ENCODE results near the gene NBDY.

Gene NBDY

DNA sequence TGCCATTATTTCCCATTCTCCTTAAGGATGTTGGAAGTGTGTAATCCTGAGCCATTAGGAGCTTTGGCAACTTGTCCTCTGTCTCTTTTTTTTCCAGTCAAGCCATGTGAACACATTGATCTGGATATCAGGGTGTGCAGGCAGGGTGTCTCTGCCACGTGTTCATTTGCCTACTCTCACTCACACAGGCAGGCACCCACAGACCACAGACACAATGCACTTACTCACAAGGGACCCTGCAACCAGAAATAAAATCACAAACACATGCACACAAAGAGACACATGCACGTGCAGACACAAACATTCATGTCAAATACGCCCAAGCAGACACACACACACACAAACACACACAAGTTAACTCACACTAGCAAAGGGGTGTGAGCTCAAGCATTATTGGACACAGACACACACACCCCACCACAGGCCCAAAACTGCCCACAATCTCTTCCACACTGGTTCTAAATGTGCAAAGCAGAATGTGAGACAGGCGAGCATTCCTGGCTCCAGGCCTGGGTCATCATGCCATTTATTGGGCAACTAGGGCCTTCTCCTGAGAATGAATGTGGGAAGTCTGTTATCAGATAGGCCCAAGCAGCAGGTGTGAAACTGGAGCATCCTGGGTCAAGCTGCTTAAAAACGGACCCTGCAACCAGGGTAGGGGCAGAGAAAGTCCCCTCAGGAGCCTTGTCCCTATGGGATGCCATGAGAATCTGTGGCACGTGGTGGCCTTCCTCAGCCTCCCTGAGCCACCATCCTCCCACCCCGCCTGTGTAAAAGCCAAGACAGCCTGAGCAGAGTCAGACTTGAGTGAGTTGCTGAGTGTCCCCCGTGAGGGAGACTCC lies 63.4 kb downstream of the NBDY start:
- TF ChIP-seq SIN3A (IDR thresholded peaks at IDR 0.05; ENCODE audit: borderline replicate concordance, insufficient read depth, low read length) (no peak), FOXP2 (optimal IDR thresholded peaks at IDR 0.05; ENCODE audit: borderline replicate concordance, extremely low read depth, extremely low read length, insufficient read depth) (no peak), TAF1 (IDR thresholded peaks at IDR 0.05; ENCODE audit: borderline replicate concordance, insufficient read depth, low read length) (no peak), POLR2AphosphoS5 (IDR thresholded peaks at IDR 0.05; ENCODE audit: low read depth, low read length) (no peak)
- TF ChIP-seq, protein P1, sequence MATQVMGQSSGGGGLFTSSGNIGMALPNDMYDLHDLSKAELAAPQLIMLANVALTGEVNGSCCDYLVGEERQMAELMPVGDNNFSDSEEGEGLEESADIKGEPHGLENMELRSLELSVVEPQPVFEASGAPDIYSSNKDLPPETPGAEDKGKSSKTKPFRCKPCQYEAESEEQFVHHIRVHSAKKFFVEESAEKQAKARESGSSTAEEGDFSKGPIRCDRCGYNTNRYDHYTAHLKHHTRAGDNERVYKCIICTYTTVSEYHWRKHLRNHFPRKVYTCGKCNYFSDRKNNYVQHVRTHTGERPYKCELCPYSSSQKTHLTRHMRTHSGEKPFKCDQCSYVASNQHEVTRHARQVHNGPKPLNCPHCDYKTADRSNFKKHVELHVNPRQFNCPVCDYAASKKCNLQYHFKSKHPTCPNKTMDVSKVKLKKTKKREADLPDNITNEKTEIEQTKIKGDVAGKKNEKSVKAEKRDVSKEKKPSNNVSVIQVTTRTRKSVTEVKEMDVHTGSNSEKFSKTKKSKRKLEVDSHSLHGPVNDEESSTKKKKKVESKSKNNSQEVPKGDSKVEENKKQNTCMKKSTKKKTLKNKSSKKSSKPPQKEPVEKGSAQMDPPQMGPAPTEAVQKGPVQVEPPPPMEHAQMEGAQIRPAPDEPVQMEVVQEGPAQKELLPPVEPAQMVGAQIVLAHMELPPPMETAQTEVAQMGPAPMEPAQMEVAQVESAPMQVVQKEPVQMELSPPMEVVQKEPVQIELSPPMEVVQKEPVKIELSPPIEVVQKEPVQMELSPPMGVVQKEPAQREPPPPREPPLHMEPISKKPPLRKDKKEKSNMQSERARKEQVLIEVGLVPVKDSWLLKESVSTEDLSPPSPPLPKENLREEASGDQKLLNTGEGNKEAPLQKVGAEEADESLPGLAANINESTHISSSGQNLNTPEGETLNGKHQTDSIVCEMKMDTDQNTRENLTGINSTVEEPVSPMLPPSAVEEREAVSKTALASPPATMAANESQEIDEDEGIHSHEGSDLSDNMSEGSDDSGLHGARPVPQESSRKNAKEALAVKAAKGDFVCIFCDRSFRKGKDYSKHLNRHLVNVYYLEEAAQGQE (IDR thresholded peaks at IDR 0.05; ENCODE audit: insufficient read depth in 1 of 2, low read depth in 2 of 2, low read length in 2 of 2) = no peak

- no peak for TF ChIP-seq SIN3A (IDR thresholded peaks at IDR 0.05; ENCODE audit: borderline replicate concordance, insufficient read depth, low read length)
- no peak for TF ChIP-seq FOXP2 (optimal IDR thresholded peaks at IDR 0.05; ENCODE audit: borderline replicate concordance, extremely low read depth, extremely low read length, insufficient read depth)
- TF ChIP-seq, protein P1 (IDR thresholded peaks at IDR 0.05; ENCODE audit: insufficient read depth in 1 of 2, low read depth in 2 of 2, low read length in 2 of 2) = no peak
- TF ChIP-seq TAF1 (IDR thresholded peaks at IDR 0.05; ENCODE audit: borderline replicate concordance, insufficient read depth, low read length) = no peak
- no peak for TF ChIP-seq POLR2AphosphoS5 (IDR thresholded peaks at IDR 0.05; ENCODE audit: low read depth, low read length)
These were observed 64.0 kb downstream of the NBDY start for GRCh38 chrX:56793112-56793430.

DNA sequence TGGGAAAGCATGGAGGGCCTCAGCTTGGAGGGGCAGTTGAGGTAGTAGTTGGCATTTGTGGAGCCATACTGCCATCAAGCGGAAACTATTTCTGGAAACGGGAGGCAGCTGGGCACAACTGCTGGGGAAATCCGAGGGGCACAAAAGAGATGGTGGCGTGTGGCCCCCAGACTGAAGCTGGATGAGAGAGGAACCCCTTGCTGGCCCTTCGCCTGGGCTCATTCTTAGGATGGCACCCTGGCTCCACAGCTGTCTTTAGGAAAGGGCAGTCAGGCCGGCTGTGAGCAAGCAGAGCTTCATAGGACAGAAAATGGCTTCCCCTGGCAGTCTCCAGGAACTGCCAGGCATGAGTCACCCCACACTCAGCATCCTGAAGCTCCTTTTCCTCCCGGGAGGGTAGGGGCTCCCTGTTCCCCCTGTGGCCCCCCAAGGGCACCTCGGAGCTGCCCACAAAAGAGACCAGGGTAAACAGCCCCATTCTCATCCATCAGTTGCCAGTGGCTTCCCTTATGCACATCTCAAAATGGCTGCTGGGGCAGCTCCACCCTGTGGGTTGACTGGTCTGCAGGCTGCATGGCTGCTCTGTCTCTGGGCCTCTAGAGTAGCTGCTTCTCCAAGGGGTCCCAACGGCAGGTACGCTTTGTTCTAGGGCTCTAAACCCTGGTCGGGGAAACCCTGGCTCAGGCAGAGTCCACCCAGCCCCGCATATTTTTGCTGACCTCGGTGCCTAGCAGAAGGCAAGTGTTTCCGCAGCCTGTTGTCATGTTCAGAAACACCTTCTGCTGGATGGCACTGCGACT lies 64.7 kb downstream of the NBDY start:
- TF ChIP-seq, protein P1 (IDR thresholded peaks at IDR 0.05; ENCODE audit: insufficient read depth in 1 of 2, low read depth in 2 of 2, low read length in 2 of 2) = no peak
- TF ChIP-seq SIN3A (IDR thresholded peaks at IDR 0.05; ENCODE audit: borderline replicate concordance, insufficient read depth, low read length) (no peak), FOXP2 (optimal IDR thresholded peaks at IDR 0.05; ENCODE audit: borderline replicate concordance, extremely low read depth, extremely low read length, insufficient read depth) (no peak), POLR2AphosphoS5 (IDR thresholded peaks at IDR 0.05; ENCODE audit: low read depth, low read length) (no peak), TAF1 (IDR thresholded peaks at IDR 0.05; ENCODE audit: borderline replicate concordance, insufficient read depth, low read length) (no peak)

- no peak for TF ChIP-seq POLR2AphosphoS5 (IDR thresholded peaks at IDR 0.05; ENCODE audit: low read depth, low read length)
- TF ChIP-seq, protein P1 (IDR thresholded peaks at IDR 0.05; ENCODE audit: insufficient read depth in 1 of 2, low read depth in 2 of 2, low read length in 2 of 2) = no peak
- no peak for TF ChIP-seq FOXP2 (optimal IDR thresholded peaks at IDR 0.05; ENCODE audit: borderline replicate concordance, extremely low read depth, extremely low read length, insufficient read depth)
- TF ChIP-seq TAF1 (IDR thresholded peaks at IDR 0.05; ENCODE audit: borderline replicate concordance, insufficient read depth, low read length) = no peak
- TF ChIP-seq SIN3A (IDR thresholded peaks at IDR 0.05; ENCODE audit: borderline replicate concordance, insufficient read depth, low read length) = no peak
These were observed 65.6 kb downstream of the NBDY start for GRCh38 chrX:56794404-56795230.
